Upper lobe of left lung (tissue), 4 donors: Measurements from ENCODE around the gene LGI4.

Source experiments
- EP300 ChIP-seq, 4 donors: sonication (generic); formaldehyde crosslinking; IDR thresholded peaks; one replicate each; pipeline ENCODE4 v1.5.1; 2017; ENCODE audit warnings: antibody characterized with exemption in 4 of 4, control low read depth in 2 of 4
- POLR2A ChIP-seq, 4 donors: fragments of 450-650 bp; IDR thresholded peaks; one replicate each; pipeline ENCODE4 v1.5.1; 2016 to 2017; ENCODE audit warnings: antibody characterized with exemption in 4 of 4, mild to moderate bottlenecking in 2 of 4
- POLR2AphosphoS5 ChIP-seq, 2 donors: sonication (generic); formaldehyde crosslinking; IDR thresholded peaks; one replicate each; pipeline ENCODE4 v1.5.1; 2017; ENCODE audit warnings: antibody characterized with exemption in 2 of 2
- TF ChIP-seq, protein P1 (sequence below), 6 experiments: fragments of 450-650 bp in 4 of 6; fragments of 200-600 bp in 2 of 6; sonication (generic) in 2 of 6; IDR thresholded peaks; one replicate each; pipeline ENCODE4 v1.5.1; 2016 to 2019; ENCODE audit warnings: antibody characterized with exemption in 6 of 6

DNA sequence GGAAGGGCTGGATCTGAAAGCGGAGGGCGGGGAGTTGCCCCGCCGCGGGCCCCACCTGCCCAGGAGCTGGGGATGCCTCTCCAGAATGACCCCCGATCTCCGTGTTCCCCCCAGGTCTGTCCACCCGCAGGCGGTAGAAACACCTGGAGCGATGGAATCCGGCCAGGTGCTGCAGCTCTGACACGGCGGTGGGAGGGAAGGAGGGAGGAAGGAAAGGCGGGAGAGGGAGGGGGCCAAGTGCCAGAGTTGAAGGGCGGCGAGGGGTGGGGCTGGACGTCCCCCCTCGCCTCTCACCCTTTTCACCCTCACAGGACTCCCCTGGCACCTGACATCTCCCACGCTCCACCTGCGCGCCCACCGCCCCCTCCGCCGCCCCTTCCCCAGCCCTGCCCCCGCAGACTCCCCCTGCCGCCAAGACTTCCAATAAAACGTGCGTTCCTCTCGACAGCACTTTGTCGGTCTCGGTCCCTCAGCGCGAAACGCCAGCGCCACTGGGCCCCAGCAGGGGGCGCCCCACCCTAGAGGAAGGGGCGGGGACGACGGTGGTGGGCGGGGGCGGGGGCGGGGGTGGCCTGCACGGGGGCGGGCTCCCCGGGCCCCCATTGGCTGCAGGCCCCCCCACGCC is 7.9 kb upstream of the LGI4 start:
- TF ChIP-seq POLR2A (IDR thresholded peaks at IDR 0.05): no peak
- no peak for TF ChIP-seq POLR2AphosphoS5 (IDR thresholded peaks at IDR 0.05)
- TF ChIP-seq, protein P1, sequence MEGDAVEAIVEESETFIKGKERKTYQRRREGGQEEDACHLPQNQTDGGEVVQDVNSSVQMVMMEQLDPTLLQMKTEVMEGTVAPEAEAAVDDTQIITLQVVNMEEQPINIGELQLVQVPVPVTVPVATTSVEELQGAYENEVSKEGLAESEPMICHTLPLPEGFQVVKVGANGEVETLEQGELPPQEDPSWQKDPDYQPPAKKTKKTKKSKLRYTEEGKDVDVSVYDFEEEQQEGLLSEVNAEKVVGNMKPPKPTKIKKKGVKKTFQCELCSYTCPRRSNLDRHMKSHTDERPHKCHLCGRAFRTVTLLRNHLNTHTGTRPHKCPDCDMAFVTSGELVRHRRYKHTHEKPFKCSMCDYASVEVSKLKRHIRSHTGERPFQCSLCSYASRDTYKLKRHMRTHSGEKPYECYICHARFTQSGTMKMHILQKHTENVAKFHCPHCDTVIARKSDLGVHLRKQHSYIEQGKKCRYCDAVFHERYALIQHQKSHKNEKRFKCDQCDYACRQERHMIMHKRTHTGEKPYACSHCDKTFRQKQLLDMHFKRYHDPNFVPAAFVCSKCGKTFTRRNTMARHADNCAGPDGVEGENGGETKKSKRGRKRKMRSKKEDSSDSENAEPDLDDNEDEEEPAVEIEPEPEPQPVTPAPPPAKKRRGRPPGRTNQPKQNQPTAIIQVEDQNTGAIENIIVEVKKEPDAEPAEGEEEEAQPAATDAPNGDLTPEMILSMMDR (IDR thresholded peaks at IDR 0.05): peak in 2 of 6 experiments; percentile 78 to 88
- TF ChIP-seq EP300 (IDR thresholded peaks at IDR 0.05): no peak
